GM10248 (cell line): ENCODE measurements around the gene TEX38.
"Not testable (repeated sequence)": the region's sequence is repeated elsewhere in the genome, so short reads cannot be mapped to it uniquely, and the experiment has no call there.

ENCODE experiments used
- CTCF ChIA-PET: fragments of 300-600 bp; sonication (Branson Sonifier 250); formaldehyde crosslinking; extraction: SDS; loops from one replicate; lab custom pipeline; 2021; ENCODE audit warnings: antibody characterized with exemption; lab: Yijun Ruan, JAX
- POLR2A ChIA-PET: fragments of 350-650 bp; sonication (Branson Sonifier 250); formaldehyde crosslinking; extraction: SDS; loops from one replicate; lab custom pipeline; 2020; ENCODE audit warnings: antibody characterized with exemption; lab: Yijun Ruan, JAX
- DNase-seq: peaks from one replicate; pipeline ENCODE4 v3.0.0; 2012; ENCODE audit errors: extremely low spot score
- TF ChIP-seq, protein P1 (sequence below): IDR thresholded peaks from 2 replicates; pipeline ENCODE4 v1.5.1; 2012; ENCODE audit warnings: mild to moderate bottlenecking, low read depth; ENCODE audit errors: extremely low read depth, missing control alignments, control extremely low read depth

The TEX38 gene

DNA sequence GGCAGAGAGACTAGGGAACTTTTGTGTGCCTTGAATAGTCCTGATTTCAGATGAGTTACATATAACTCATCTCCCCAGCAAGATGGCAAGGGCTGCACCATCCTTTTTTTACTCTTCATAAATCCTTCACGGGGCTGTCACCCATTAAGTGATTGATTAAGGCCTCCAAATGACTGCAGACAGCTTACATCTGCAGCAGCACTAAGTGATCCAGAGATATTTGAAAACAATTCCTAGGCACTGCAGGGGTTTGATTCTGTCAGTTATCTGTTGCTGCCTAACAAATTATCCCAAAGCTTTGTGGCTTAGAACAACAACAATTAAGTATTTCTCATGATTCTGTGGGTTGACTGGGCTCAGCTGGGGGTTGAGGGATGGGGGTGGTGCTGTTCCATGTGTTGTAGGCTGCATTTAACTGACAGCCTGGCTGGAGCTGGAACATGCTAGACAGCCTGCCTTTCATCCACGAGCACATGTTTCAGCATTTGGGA lies 19.3 kb downstream of the TEX38 start:
- CTCF ChIA-PET: interaction anchor here (1.2 kb wide), 1 partner anchor 67 kb away, joined by 4 read pairs; no protein-coding TSS in a partner anchor
- no peak for DNase-seq
- POLR2A ChIA-PET: no interaction called here
- TF ChIP-seq, protein P1, sequence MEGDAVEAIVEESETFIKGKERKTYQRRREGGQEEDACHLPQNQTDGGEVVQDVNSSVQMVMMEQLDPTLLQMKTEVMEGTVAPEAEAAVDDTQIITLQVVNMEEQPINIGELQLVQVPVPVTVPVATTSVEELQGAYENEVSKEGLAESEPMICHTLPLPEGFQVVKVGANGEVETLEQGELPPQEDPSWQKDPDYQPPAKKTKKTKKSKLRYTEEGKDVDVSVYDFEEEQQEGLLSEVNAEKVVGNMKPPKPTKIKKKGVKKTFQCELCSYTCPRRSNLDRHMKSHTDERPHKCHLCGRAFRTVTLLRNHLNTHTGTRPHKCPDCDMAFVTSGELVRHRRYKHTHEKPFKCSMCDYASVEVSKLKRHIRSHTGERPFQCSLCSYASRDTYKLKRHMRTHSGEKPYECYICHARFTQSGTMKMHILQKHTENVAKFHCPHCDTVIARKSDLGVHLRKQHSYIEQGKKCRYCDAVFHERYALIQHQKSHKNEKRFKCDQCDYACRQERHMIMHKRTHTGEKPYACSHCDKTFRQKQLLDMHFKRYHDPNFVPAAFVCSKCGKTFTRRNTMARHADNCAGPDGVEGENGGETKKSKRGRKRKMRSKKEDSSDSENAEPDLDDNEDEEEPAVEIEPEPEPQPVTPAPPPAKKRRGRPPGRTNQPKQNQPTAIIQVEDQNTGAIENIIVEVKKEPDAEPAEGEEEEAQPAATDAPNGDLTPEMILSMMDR: no peak

- TF ChIP-seq, protein P1: no peak
- no peak for DNase-seq
- POLR2A ChIA-PET: no interaction called here
- CTCF ChIA-PET: no interaction called here
Observed at GRCh38 chr1:46691997-46692790, 20.5 kb downstream of the TEX38 start.

GRCh38 chr1:46692811-46693770 lies 21.4 kb downstream of the TEX38 start:
- no peak for DNase-seq
- TF ChIP-seq, protein P1: no peak
- POLR2A ChIA-PET: no interaction called here
- CTCF ChIA-PET: no interaction called here

DNA sequence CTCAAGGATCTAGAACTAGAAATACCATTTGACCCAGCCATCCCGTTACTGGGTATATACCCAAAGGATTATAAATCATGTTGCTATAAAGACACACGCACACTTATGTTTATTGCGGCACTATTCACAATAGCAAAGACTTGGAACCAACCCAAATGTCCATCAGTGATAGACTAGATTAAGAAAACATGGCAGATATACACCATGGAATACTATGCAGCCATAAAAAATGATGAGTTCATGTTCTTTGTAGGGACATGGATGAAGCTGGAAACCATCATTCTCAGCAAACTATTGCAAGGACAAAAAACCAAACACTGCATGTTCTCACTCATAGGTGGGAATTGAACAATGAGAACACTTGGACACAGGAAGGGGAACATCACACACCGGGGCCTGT lies 23.0 kb downstream of the TEX38 start:
- POLR2A ChIA-PET, DNase-seq: not testable (repeated sequence)
- CTCF ChIA-PET: interaction anchor here (1.1 kb wide), 1 partner anchor 9 kb away, joined by 3 read pairs; no protein-coding TSS in a partner anchor

GRCh38 chr1:46697053-46697452 lies 25.4 kb downstream of the TEX38 start:
- CTCF ChIA-PET: interaction anchor here (1.0 to 2.0 kb wide), 4 partner anchors 9 to 24 kb away, joined by 3 to 7 read pairs (median 3); no protein-coding TSS in a partner anchor
- TF ChIP-seq, protein P1: no peak
- DNase-seq: no peak
- POLR2A ChIA-PET: interaction anchor here (0.6 kb wide), 1 partner anchor 22 kb away, joined by 3 read pairs; no protein-coding TSS in a partner anchor

GRCh38 chr1:46699666-46700065 lies 28.0 kb downstream of the TEX38 start:
- POLR2A ChIA-PET: no interaction called here
- no peak for DNase-seq
- TF ChIP-seq, protein P1: no peak
- CTCF ChIA-PET: interaction anchor here (1.4 kb wide), 1 partner anchor 11 kb away, joined by 3 read pairs; no protein-coding TSS in a partner anchor
